Vagina (tissue), 2 donors: ENCODE measurements around the gene TDRD7. TPM values are rescaled to one million over a fixed set of nuclear protein-coding genes. Genes with fewer than 3 reads are reported as not detected.
A peak's percentile ranks its signal among the peaks of the same experiment; 100 is the strongest.

Experiments
- DNase-seq, 2 donors: peaks; one replicate each; pipeline ENCODE4 v3.0.0-alpha.2; 2017; ENCODE audit errors: extremely low spot score in 2 of 2
- H3K27ac ChIP-seq: fragments of 200-600 bp; sonication (generic); one replicate; pipeline ENCODE4 v1.5.1; 2019
- H3K27me3 ChIP-seq: fragments of 200-600 bp; sonication (generic); one replicate; pipeline ENCODE4 v1.5.1; 2019
- H3K36me3 ChIP-seq, 2 donors: fragments of 200-600 bp; sonication (generic); one replicate each; pipeline ENCODE4 v1.5.1; 2017 to 2019
- H3K4me1 ChIP-seq: fragments of 200-600 bp; sonication (generic); one replicate; pipeline ENCODE4 v1.5.1; 2019
- H3K4me3 ChIP-seq, 2 donors: fragments of 200-600 bp; sonication (generic); 1 replicate in 1 of 2; 2 replicates in 1 of 2; pipeline ENCODE4 v1.5.1; 2016 to 2019
- H3K9me3 ChIP-seq: fragments of 200-600 bp; sonication (generic); one replicate; pipeline ENCODE4 v1.5.1; 2019
- CTCF ChIP-seq, 3 experiments: fragments of 450-650 bp in 2 of 3; fragments of 200-600 bp in 1 of 3; sonication (generic) in 1 of 3; IDR thresholded peaks; one replicate each; pipeline ENCODE4 v1.5.1; 2017 to 2019; ENCODE audit warnings: antibody characterized with exemption in 3 of 3, mild to moderate bottlenecking in 2 of 3, moderate library complexity in 2 of 3
- POLR2A ChIP-seq, 2 donors: fragments of 450-650 bp; IDR thresholded peaks; one replicate each; pipeline ENCODE4 v1.6.1; 2017; ENCODE audit warnings: antibody characterized with exemption in 2 of 2, mild to moderate bottlenecking in 2 of 2, moderate library complexity in 2 of 2
- POLR2AphosphoS5 ChIP-seq, 2 donors: sonication (generic); formaldehyde crosslinking; IDR thresholded peaks; one replicate each; pipeline ENCODE4 v1.9.0; 2017; ENCODE audit warnings: antibody characterized with exemption in 2 of 2, mild to moderate bottlenecking in 2 of 2, low read depth in 1 of 2; ENCODE audit not compliant: insufficient read depth in 1 of 2
- intact Hi-C: fragments of 100-400 bp; cut with DNase I; formaldehyde crosslinking; loops from one replicate; pipeline ENCODE4 v1.15.1; 2023
- total RNA-seq: library from RNA; depleted of rRNA; stranded (reverse); fragments of >200 nt; gene quantifications from one replicate; pipeline ENCODE4 v1.2.3, GENCODE V29; 2016

TDRD7 gene
- total RNA-seq, 1 donor from 2014 or later, result 13.5 TPM

- no peaks in the 10 kb centered on the region for H3K36me3 ChIP-seq
- DNase-seq, result no peak
- TF ChIP-seq POLR2AphosphoS5 (IDR thresholded peaks at IDR 0.05; ENCODE audit: insufficient read depth in 1 of 2, low read depth in 1 of 2), result no peak
- TF ChIP-seq POLR2A (IDR thresholded peaks at IDR 0.05), result no peak
- TF ChIP-seq CTCF (IDR thresholded peaks at IDR 0.05), result no peak
- H3K9me3 ChIP-seq, result no peaks in the 10 kb centered on the region
- intact Hi-C loops, result no loop called here
- H3K4me1 ChIP-seq, result peaks cover 7% of the 10 kb centered on the region
- H3K27ac ChIP-seq, result no peak overlapping the region
- peak overlapping the region in 1 of 2 donors; percentile 4 for H3K4me3 ChIP-seq
- no peaks in the 10 kb centered on the region for H3K27me3 ChIP-seq
Observed at GRCh38 chr9:97387504-97387886, 24.4 kb upstream of the TDRD7 start.

GRCh38 chr9:97387936-97388684 lies 23.8 kb upstream of the TDRD7 start:
- TF ChIP-seq POLR2AphosphoS5 (IDR thresholded peaks at IDR 0.05; ENCODE audit: insufficient read depth in 1 of 2, low read depth in 1 of 2) (no peak), POLR2A (IDR thresholded peaks at IDR 0.05) (no peak), CTCF (IDR thresholded peaks at IDR 0.05) (no peak)
- Histone ChIP-seq H3K27me3 (no peaks in the 10 kb centered on the region), H3K4me1 (peaks cover 7% of the 10 kb centered on the region), H3K9me3 (no peaks in the 10 kb centered on the region), H3K4me3 (no peak overlapping the region), H3K36me3 (no peaks in the 10 kb centered on the region), H3K27ac (no peak overlapping the region)
- no peak for DNase-seq
- intact Hi-C loops, result no loop called here

- Histone ChIP-seq H3K9me3 (no peaks in the 10 kb centered on the region), H3K36me3 (no peaks in the 10 kb centered on the region), H3K27ac (no peak overlapping the region), H3K4me1 (peaks cover 7% of the 10 kb centered on the region), H3K27me3 (no peaks in the 10 kb centered on the region), H3K4me3 (no peak overlapping the region)
- no peak for DNase-seq
- TF ChIP-seq POLR2AphosphoS5 (IDR thresholded peaks at IDR 0.05; ENCODE audit: insufficient read depth in 1 of 2, low read depth in 1 of 2) (no peak), POLR2A (IDR thresholded peaks at IDR 0.05) (no peak), CTCF (IDR thresholded peaks at IDR 0.05) (no peak)
- intact Hi-C loops, result no loop called here
Observed at GRCh38 chr9:97388721-97389238, 23.1 kb upstream of the TDRD7 start.

- H3K4me3 ChIP-seq, result no peak overlapping the region
- no peaks in the 10 kb centered on the region for H3K36me3 ChIP-seq
- intact Hi-C loops, result no loop called here
- no peaks in the 10 kb centered on the region for H3K27me3 ChIP-seq
- no peak overlapping the region for H3K27ac ChIP-seq
- no peak for TF ChIP-seq POLR2AphosphoS5 (IDR thresholded peaks at IDR 0.05; ENCODE audit: insufficient read depth in 1 of 2, low read depth in 1 of 2)
- TF ChIP-seq CTCF (IDR thresholded peaks at IDR 0.05), result no peak
- no peak for TF ChIP-seq POLR2A (IDR thresholded peaks at IDR 0.05)
- peaks cover 7% of the 10 kb centered on the region for H3K4me1 ChIP-seq
- no peak for DNase-seq
- H3K9me3 ChIP-seq, result no peaks in the 10 kb centered on the region
Observed at GRCh38 chr9:97389249-97389648, 22.6 kb upstream of the TDRD7 start.

GRCh38 chr9:97390791-97391406 lies 21.0 kb upstream of the TDRD7 start:
- intact Hi-C loops, result no loop called here
- Histone ChIP-seq H3K27me3 (no peaks in the 10 kb centered on the region), H3K4me3 (no peak overlapping the region)

More at GRCh38 chr9:97390791-97391406, 21.0 kb upstream of the TDRD7 start:
- TF ChIP-seq CTCF (IDR thresholded peaks at IDR 0.05), result no peak
- TF ChIP-seq POLR2AphosphoS5 (IDR thresholded peaks at IDR 0.05; ENCODE audit: insufficient read depth in 1 of 2, low read depth in 1 of 2), result no peak
- TF ChIP-seq POLR2A (IDR thresholded peaks at IDR 0.05), result no peak
- H3K4me1 ChIP-seq, result peaks cover 7% of the 10 kb centered on the region
- H3K27ac ChIP-seq, result no peak overlapping the region
- no peaks in the 10 kb centered on the region for H3K36me3 ChIP-seq
- no peaks in the 10 kb centered on the region for H3K9me3 ChIP-seq
- DNase-seq, result no peak
